Kidney (tissue), 14 donors: ENCODE measurements around the gene MYL11. TPM values are rescaled to one million over a fixed set of nuclear protein-coding genes. Genes with fewer than 3 reads are reported as not detected.

Source experiments
- DNase-seq, 5 donors: peaks; one replicate each; pipeline ENCODE4 v3.0.0-alpha.2; 2013 to 2020
- FAIRE-seq: peaks from 2 replicates; lab custom pipeline; 2012; peaks lifted over from hg19 to GRCh38; lab: Jason Lieb, UNC
- H3K27ac ChIP-seq, 2 donors: one replicate each; pipeline ENCODE4 v1.7.0; 2013; ENCODE audit warnings: low read depth in 2 of 2, low read length in 2 of 2, inconsistent platforms in 1 of 2
- H3K27me3 ChIP-seq: one replicate; pipeline ENCODE4 v1.7.1; 2013; ENCODE audit warnings: low read length, inconsistent platforms; ENCODE audit not compliant: control insufficient read depth, insufficient read depth
- H3K36me3 ChIP-seq, 3 donors: one replicate each; pipeline versions ENCODE4 v1.7.0 to v1.7.1; 2013; ENCODE audit warnings: low read length in 3 of 3, control low read depth in 1 of 3, inconsistent platforms in 1 of 3; ENCODE audit not compliant: insufficient read depth in 3 of 3, control insufficient read depth in 2 of 3
- H3K4me1 ChIP-seq, 3 donors: one replicate each; pipeline versions ENCODE4 v1.7.0 to v1.7.1; 2013; ENCODE audit warnings: low read length in 3 of 3, inconsistent platforms in 1 of 3, low read depth in 1 of 3; ENCODE audit not compliant: control insufficient read depth in 2 of 3, insufficient read depth in 2 of 3
- H3K4me3 ChIP-seq, 3 donors: one replicate each; pipeline versions ENCODE4 v1.7.0 to v1.8.1; 2013; ENCODE audit warnings: low read length in 3 of 3, control low read depth in 1 of 3, inconsistent platforms in 1 of 3
- H3K9ac ChIP-seq, 3 donors: one replicate each; pipeline versions ENCODE4 v1.7.0 to v1.7.1; 2013; ENCODE audit warnings: low read length in 3 of 3, control low read depth in 1 of 3, inconsistent platforms in 1 of 3
- H3K9me3 ChIP-seq, 3 donors: one replicate each; pipeline versions ENCODE4 v1.7.0 to v1.7.1; 2013; ENCODE audit warnings: low read length in 3 of 3, control low read depth in 1 of 3, inconsistent platforms in 1 of 3; ENCODE audit not compliant: control insufficient read depth in 2 of 3, insufficient read depth in 1 of 3
- intact Hi-C: fragments of 100-400 bp; cut with DNase I; formaldehyde crosslinking; loops from one replicate; pipeline ENCODE4 v1.11.1; 2022
- polyA plus RNA-seq: library from polyadenylated mRNA; stranded (reverse); fragments of 350-450 nt; fragmentation: Illumina TruSeq; extraction: RNeasy Lipid Tissue Mini Kit (QIAGEN cat#74804); gene quantifications from one replicate; pipeline ENCODE4 v1.2.3, GENCODE V29; 2014; ENCODE audit warnings: low read depth, low replicate concordance; ENCODE audit not compliant: insufficient read depth
- total RNA-seq: library from RNA; stranded (reverse); fragmentation: NEBNext Ultra II Directional; extraction: Animal tissue kit (Norgen Biotek cat#: 25700); gene quantifications from one replicate; pipeline ENCODE4 v1.2.1, GENCODE V29; 2021
- TF ChIP-seq, protein P1 (sequence below): IDR thresholded peaks from 3 replicates; pipeline ENCODE4 v1.5.1; 2012; ENCODE audit warnings: mild to moderate bottlenecking, moderate library complexity, borderline replicate concordance; ENCODE audit not compliant: insufficient read depth; ENCODE audit errors: extremely low read depth
- donor health status: control.
- donor health status: control.
- donor health status: control.
- donor health status: control.
- donor health status: control.
- donor health status: DM: yes; HTN: yes; CAD: no.
- donor health status: Normal renal cell carcinoma (clear cell type).

MYL11 gene
- total and polyA plus RNA-seq, 2 donors from 2014 or later = 2.3 TPM; not detected in 1

DNA sequence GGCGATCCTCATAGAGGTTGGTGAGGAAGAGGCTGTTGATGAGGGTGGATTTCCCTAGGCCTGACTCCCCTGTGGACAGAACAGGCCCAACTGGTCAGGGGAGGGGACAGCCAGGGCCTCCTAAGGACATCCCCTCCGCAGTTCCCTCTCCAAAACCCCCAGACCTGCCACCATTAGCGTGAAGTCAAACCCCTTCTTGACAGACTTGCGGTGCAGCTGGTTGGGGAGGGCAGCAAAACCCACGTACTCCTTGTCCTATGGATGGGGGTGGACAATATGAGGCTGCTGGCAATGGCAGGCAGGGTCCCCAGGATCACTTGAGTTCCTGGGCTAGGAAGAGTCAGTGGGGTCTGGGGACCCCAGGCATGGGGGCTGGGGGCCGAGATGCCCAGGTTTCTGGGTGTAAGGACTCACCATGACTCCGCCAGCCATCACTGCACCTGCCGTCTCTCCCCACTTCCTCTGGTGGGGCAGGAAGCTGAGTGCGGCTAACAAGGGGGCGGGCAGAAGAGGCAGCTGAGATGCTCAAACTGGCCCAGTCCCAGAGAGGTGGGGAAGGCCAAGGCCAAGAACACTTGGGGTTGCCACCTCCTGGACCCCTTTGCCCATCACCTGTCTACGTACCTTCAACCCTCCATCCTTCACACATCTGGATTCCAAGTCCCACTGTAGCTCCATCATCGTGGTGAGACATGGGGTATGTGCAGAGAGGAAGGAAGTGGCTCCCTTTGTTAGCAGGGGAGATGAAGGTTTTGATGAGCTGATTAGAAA lies 7.7 kb downstream of the MYL11 start, which contains the start of gene SEPTIN1:
TSS of gene SEPTIN1 (minus strand) at position 451 of the 771 bp plus-strand sequence. CDS start at position 432, 19 bp downstream.
- H3K9me3 ChIP-seq = no peaks in the 10 kb centered on the region
- H3K4me3 ChIP-seq = no peak within 1 kb of the TSS
- no peak within 1 kb of the TSS for H3K9ac ChIP-seq
- TF ChIP-seq, protein P1, sequence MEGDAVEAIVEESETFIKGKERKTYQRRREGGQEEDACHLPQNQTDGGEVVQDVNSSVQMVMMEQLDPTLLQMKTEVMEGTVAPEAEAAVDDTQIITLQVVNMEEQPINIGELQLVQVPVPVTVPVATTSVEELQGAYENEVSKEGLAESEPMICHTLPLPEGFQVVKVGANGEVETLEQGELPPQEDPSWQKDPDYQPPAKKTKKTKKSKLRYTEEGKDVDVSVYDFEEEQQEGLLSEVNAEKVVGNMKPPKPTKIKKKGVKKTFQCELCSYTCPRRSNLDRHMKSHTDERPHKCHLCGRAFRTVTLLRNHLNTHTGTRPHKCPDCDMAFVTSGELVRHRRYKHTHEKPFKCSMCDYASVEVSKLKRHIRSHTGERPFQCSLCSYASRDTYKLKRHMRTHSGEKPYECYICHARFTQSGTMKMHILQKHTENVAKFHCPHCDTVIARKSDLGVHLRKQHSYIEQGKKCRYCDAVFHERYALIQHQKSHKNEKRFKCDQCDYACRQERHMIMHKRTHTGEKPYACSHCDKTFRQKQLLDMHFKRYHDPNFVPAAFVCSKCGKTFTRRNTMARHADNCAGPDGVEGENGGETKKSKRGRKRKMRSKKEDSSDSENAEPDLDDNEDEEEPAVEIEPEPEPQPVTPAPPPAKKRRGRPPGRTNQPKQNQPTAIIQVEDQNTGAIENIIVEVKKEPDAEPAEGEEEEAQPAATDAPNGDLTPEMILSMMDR = no peak
- no peak within 1 kb of the TSS for H3K27ac ChIP-seq
- no peaks in the 10 kb centered on the region for H3K27me3 ChIP-seq
- intact Hi-C loops = no loop called here
- no peaks in the 10 kb centered on the region for H3K36me3 ChIP-seq
- H3K4me1 ChIP-seq = peaks cover 0 to 8% (median 0%) of the 10 kb centered on the region in 3 donors
- DNase-seq (no peak), FAIRE-seq (no peak)

DNA sequence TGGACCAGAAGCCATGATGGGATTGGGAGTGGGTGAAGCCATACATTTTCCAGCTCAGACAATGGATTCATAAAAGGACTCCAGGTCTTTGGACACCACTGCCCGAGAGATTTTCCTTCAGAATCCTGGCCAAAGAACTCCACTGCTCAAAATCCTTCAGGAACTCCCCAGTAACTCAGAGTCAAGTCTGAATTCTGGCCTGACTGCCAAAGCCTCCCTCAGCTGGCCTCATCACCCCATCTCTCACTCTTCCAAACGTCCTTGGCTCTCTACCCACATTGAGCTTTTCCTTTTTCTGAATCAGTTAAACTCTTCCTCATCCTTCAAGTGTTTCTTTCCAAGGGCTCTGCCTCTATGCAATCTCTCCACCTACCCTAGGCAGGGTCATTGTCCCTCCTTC lies 8.9 kb downstream of the MYL11 start:
- Histone ChIP-seq H3K9me3 (no peaks in the 10 kb centered on the region), H3K27me3 (no peaks in the 10 kb centered on the region), H3K27ac (no peak overlapping the region), H3K4me1 (peaks cover 0 to 6% (median 0%) of the 10 kb centered on the region in 3 donors), H3K4me3 (no peak overlapping the region), H3K9ac (no peak overlapping the region), H3K36me3 (no peaks in the 10 kb centered on the region)
- intact Hi-C loops = no loop called here
- FAIRE-seq (no peak), DNase-seq (no peak)
- TF ChIP-seq, protein P1 = no peak

DNA sequence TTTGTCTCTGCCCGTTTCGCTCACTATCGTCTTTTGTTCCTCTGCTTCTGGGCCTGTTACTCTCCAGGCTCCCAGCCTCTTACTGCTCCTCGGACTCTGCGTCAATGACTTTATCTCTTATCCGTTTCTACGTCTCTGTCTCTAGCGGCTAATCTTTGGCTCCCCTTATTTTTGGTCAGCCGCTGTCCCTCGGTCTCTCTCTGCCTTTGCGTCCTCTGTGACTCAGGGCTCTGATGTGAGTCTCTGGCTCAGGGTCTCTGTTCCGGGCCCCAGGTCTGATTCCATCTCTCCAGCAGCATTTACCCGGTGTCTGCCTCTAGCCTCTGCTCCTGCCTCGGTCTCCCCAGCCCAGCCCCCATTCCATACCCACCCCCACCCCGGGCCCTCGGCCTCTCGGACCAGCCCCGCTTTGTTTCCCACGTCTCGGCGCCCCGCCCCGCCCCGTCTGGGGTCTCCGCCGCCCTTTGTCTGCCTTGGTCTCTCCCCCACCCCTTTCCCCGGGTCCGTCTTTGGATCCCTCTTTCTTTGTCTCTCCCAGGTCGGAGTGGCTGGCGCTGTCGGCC lies 20.1 kb downstream of the MYL11 start:
- DNase-seq (peak in 1 of 5 donors; percentile 63), FAIRE-seq (no peak)
- Histone ChIP-seq H3K27ac (peak overlapping the region; percentile 25 to 28), H3K9me3 (no peaks in the 10 kb centered on the region), H3K4me1 (peaks cover 0 to 9% (median 6%) of the 10 kb centered on the region in 3 donors), H3K27me3 (no peaks in the 10 kb centered on the region), H3K4me3 (peak overlapping the region; percentile 50 to 76 (median 52)), H3K9ac (peak overlapping the region in 2 of 3 donors; percentile 40 to 73), H3K36me3 (peaks cover 0 to 3% (median 0%) of the 10 kb centered on the region in 3 donors)
- intact Hi-C loops = no loop called here
- TF ChIP-seq, protein P1 = no peak
